ENCODE data around the gene NUP98.
"Not testable (repeated sequence)": the region's sequence is repeated elsewhere in the genome, so short reads cannot be mapped to it uniquely, and the experiment has no call there.

DNA sequence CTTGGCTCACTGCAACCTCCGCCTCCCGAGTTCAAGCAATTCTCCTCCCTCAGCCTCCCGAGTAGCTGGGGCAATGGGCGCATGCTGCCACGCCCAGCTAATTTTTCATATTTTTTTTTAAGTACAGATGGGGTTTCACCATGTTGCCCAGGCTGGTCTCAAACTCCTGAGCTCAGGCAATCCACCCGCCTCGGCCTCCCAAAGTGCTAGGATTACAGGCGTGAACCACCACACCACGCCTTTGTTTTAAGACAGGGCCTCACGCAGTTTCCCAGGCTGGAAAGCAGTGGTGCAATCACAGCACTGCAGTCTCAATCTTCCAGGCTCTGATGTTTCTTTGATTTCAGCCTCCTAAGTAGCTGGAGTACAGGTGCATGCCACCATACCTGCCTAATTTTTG is 3.0 kb downstream of the NUP98 start:
- TF ChIP-seq POLR2A (IDR thresholded peaks at IDR 0.05) = not testable (repeated sequence)
- TF ChIP-seq, protein P1, sequence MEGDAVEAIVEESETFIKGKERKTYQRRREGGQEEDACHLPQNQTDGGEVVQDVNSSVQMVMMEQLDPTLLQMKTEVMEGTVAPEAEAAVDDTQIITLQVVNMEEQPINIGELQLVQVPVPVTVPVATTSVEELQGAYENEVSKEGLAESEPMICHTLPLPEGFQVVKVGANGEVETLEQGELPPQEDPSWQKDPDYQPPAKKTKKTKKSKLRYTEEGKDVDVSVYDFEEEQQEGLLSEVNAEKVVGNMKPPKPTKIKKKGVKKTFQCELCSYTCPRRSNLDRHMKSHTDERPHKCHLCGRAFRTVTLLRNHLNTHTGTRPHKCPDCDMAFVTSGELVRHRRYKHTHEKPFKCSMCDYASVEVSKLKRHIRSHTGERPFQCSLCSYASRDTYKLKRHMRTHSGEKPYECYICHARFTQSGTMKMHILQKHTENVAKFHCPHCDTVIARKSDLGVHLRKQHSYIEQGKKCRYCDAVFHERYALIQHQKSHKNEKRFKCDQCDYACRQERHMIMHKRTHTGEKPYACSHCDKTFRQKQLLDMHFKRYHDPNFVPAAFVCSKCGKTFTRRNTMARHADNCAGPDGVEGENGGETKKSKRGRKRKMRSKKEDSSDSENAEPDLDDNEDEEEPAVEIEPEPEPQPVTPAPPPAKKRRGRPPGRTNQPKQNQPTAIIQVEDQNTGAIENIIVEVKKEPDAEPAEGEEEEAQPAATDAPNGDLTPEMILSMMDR (IDR thresholded peaks at IDR 0.05) = not testable (repeated sequence)

All from heart left ventricle (tissue), 13 donors.